RKO (cell line): ENCODE results near the gene MARK3.
A peak's percentile ranks its signal among the peaks of the same experiment; 100 is the strongest.

Experiments
- DNase-seq: peaks from one replicate; pipeline ENCODE4 v3.0.0-alpha.2; 2016; ENCODE audit warnings: low spot score

Gene MARK3

GRCh38 chr14:103434868-103435442, 49.7 kb downstream of the MARK3 start:
- no peak for DNase-seq

- DNase-seq = no peak
These were observed 51.3 kb downstream of the MARK3 start for GRCh38 chr14:103436533-103436932.

- DNase-seq = no peak
These were observed 57.1 kb downstream of the MARK3 start for GRCh38 chr14:103442288-103442687.

GRCh38 chr14:103443111-103443510, 57.9 kb downstream of the MARK3 start:
- no peak for DNase-seq

- DNase-seq = no peak
These were observed 59.8 kb downstream of the MARK3 start for GRCh38 chr14:103444837-103445524.

- DNase-seq = no peak
These were observed 60.6 kb downstream of the MARK3 start for GRCh38 chr14:103445806-103446205.

GRCh38 chr14:103448097-103448496, 62.9 kb downstream of the MARK3 start:
- no peak for DNase-seq

- DNase-seq = no peak
These were observed 64.5 kb downstream of the MARK3 start for GRCh38 chr14:103449634-103450161.

GRCh38 chr14:103450416-103450815, 65.2 kb downstream of the MARK3 start:
- DNase-seq = no peak

- no peak for DNase-seq
These were observed 66.2 kb downstream of the MARK3 start for GRCh38 chr14:103451401-103451800.

- DNase-seq = no peak
These were observed 68.6 kb downstream of the MARK3 start for GRCh38 chr14:103453791-103454190.

GRCh38 chr14:103456167-103456835, 71.1 kb downstream of the MARK3 start:
- DNase-seq = no peak

GRCh38 chr14:103460415-103460814, 75.2 kb downstream of the MARK3 start:
- DNase-seq = no peak

- no peak for DNase-seq
These were observed 77.9 kb downstream of the MARK3 start for GRCh38 chr14:103463149-103463548.

GRCh38 chr14:103463851-103464250, 78.6 kb downstream of the MARK3 start:
- no peak for DNase-seq

GRCh38 chr14:103472939-103473338, 87.7 kb downstream of the MARK3 start:
- DNase-seq = no peak

- no peak for DNase-seq
These were observed 89.7 kb downstream of the MARK3 start for GRCh38 chr14:103474893-103475292.

- DNase-seq = no peak
These were observed 90.8 kb downstream of the MARK3 start for GRCh38 chr14:103476065-103476464.

GRCh38 chr14:103476631-103477030, 91.4 kb downstream of the MARK3 start:
- no peak for DNase-seq

GRCh38 chr14:103480595-103480994, 95.4 kb downstream of the MARK3 start:
- DNase-seq = no peak

- DNase-seq = peak; percentile 89
These were observed 98.4 kb downstream of the MARK3 start for GRCh38 chr14:103483600-103483999.

GRCh38 chr14:103485504-103485903, 100.3 kb downstream of the MARK3 start:
- DNase-seq = no peak

- no peak for DNase-seq
These were observed 102.9 kb downstream of the MARK3 start for GRCh38 chr14:103488071-103488470.
